ENCODE results near the gene AKIP1. TPM values are rescaled to one million over a fixed set of nuclear protein-coding genes. Genes with fewer than 3 reads are reported as not detected.

The AKIP1 gene
- total and polyA plus RNA-seq, 9 of the 15 experiments (the other 6 are each of a cell fraction or from before 2014, with no cell fraction given), result 9.0 to 52.6 (median 36.2) TPM

- TF ChIP-seq USF1 (CRISPR knock-in tag; IDR thresholded peaks at IDR 0.05) (no peak), CHAMP1 (IDR thresholded peaks at IDR 0.05) (no peak), YY1 (IDR thresholded peaks at IDR 0.05; ENCODE audit: borderline replicate concordance in 1 of 3, control insufficient read depth in 1 of 3, extremely low read depth in 1 of 3, insufficient read depth in 3 of 3, insufficient read length in 1 of 3, insufficient replicate concordance in 2 of 3, low read depth in 1 of 3, low read length in 2 of 3) (no peak), THRB (CRISPR knock-in tag; conservative IDR thresholded peaks at IDR 0.05) (no peak), NR1H2 (CRISPR knock-in tag; IDR thresholded peaks at IDR 0.05) (no peak), HMGN3 (IDR thresholded peaks at IDR 0.05; ENCODE audit: borderline replicate concordance, extremely low read depth, insufficient read length, low read depth, low read length) (no peak), DPF2 (IDR thresholded peaks at IDR 0.05) (peak; percentile 56; the same call in 1 of the 2 replicates), SRSF7 (optimal IDR thresholded peaks at IDR 0.05; ENCODE audit: low read depth, low read length) (no peak), ZNF124 (CRISPR knock-in tag; IDR thresholded peaks at IDR 0.05) (no peak), POLR2AphosphoS2 (IDR thresholded peaks at IDR 0.05; ENCODE audit: low read length) (no peak), TCF15 (CRISPR knock-in tag; IDR thresholded peaks at IDR 0.05) (no peak), USF2 (CRISPR knock-in tag; IDR thresholded peaks at IDR 0.05) (no peak), ZMIZ1 (IDR thresholded peaks at IDR 0.05; ENCODE audit: low read depth in 2 of 2, low read length in 2 of 2) (no peak), PPARD (CRISPR knock-in tag; IDR thresholded peaks at IDR 0.05) (no peak), DLX4 (CRISPR knock-in tag; IDR thresholded peaks at IDR 0.05) (no peak), NUFIP1 (IDR thresholded peaks at IDR 0.05; ENCODE audit: partially characterized antibody) (no peak), ZNF316 (IDR thresholded peaks at IDR 0.05) (no peak)
These were observed 3.1 kb downstream of the AKIP1 start (continued) for GRCh38 chr11:8913961-8914660.
